Left cardiac atrium (tissue), 4 donors: ENCODE data around the gene RCAN2. TPM values are rescaled to one million over a fixed set of nuclear protein-coding genes. Genes with fewer than 3 reads are reported as not detected.

ENCODE experiments used
- ATAC-seq, 2 donors: fragments of 200-7000 bp; cut with Tn5 transposase; one replicate each; pipeline ENCODE4 v1.9.1; 2020; ENCODE audit warnings: mild to moderate bottlenecking in 2 of 2, moderate library complexity in 2 of 2
- DNase-seq: peaks from one replicate; pipeline ENCODE4 v3.0.0-alpha.2; 2020
- intact Hi-C, 2 donors: fragments of 100-400 bp; cut with DNase I; formaldehyde crosslinking; loops; one replicate each; pipeline versions ENCODE4 v1.14.1 to v1.15.1; 2022 to 2023
- total RNA-seq, 2 donors: library from RNA; stranded (reverse); fragmentation: NEBNext Ultra II Directional; extraction: Animal tissue kit (Norgen Biotek cat#: 25700); gene quantifications; one replicate each; pipeline ENCODE4 v1.2.1, GENCODE V29; 2021
- donor health status: DM: no; HTN: yes; CAD: no.
- donor health status: DM: no; HTN: yes; CAD: no; lungs with severe emphysema.
- donor health status: DM: yes; HTN: yes; CAD: no.
- donor health status: Dilated cardiomyopathy.

The RCAN2 gene
- total RNA-seq, 2 donors from 2014 or later = 112 to 152 TPM

- no peak for DNase-seq
- peak in 1 of 2 donors; percentile 26 for ATAC-seq
- intact Hi-C loops = loop anchor here in 1 of 2 donors (5.0 kb wide), 1 partner anchor 410 kb away; no protein-coding TSS in a partner anchor
Measured at GRCh38 chr6:46216879-46217278, 274.4 kb downstream of the RCAN2 start.

GRCh38 chr6:46215777-46216176 is 275.5 kb downstream of the RCAN2 start:
- ATAC-seq = no peak
- no peak for DNase-seq
- intact Hi-C loops = loop anchor here in 1 of 2 donors (5.0 kb wide), 1 partner anchor 412 kb away; no protein-coding TSS in a partner anchor

GRCh38 chr6:46215213-46215612 is 276.0 kb downstream of the RCAN2 start:
- ATAC-seq = no peak
- DNase-seq = no peak
- intact Hi-C loops = loop anchor here in 1 of 2 donors (5.0 kb wide), 1 partner anchor 412 kb away; no protein-coding TSS in a partner anchor

GRCh38 chr6:46211917-46212316 is 279.3 kb downstream of the RCAN2 start:
- ATAC-seq = no peak
- intact Hi-C loops = no loop called here
- no peak for DNase-seq

GRCh38 chr6:46210294-46210693 is 281.0 kb downstream of the RCAN2 start:
- no peak for ATAC-seq
- DNase-seq = no peak
- intact Hi-C loops = no loop called here

GRCh38 chr6:46208303-46208702 is 282.9 kb downstream of the RCAN2 start:
- intact Hi-C loops = loop anchor here in 1 of 2 donors (5.0 kb wide), 1 partner anchor 116 kb away; no protein-coding TSS in a partner anchor
- DNase-seq (no peak), ATAC-seq (no peak)

GRCh38 chr6:46207174-46207573 is 284.1 kb downstream of the RCAN2 start:
- no peak for DNase-seq
- intact Hi-C loops = loop anchor here in 1 of 2 donors (5.0 kb wide), 1 partner anchor 115 kb away; no protein-coding TSS in a partner anchor
- ATAC-seq = no peak

- ATAC-seq = no peak
- DNase-seq = no peak
- intact Hi-C loops = loop anchor here in 1 of 2 donors (5.0 kb wide), 1 partner anchor 113 kb away; no protein-coding TSS in a partner anchor
Measured at GRCh38 chr6:46204880-46205650, 286.2 kb downstream of the RCAN2 start.

- DNase-seq = no peak
- intact Hi-C loops = no loop called here
- ATAC-seq = peak in 1 of 2 donors; percentile 17
Measured at GRCh38 chr6:46203391-46204177, 287.7 kb downstream of the RCAN2 start.

GRCh38 chr6:46201702-46202101 is 289.5 kb downstream of the RCAN2 start:
- intact Hi-C loops = no loop called here
- ATAC-seq (no peak), DNase-seq (no peak)

- DNase-seq = no peak
- intact Hi-C loops = no loop called here
- peak in 1 of 2 donors; percentile 74 for ATAC-seq
Measured at GRCh38 chr6:46199387-46199786, 291.9 kb downstream of the RCAN2 start.

- intact Hi-C loops = no loop called here
- ATAC-seq (peak in 1 of 2 donors; percentile 66), DNase-seq (no peak)
Measured at GRCh38 chr6:46191961-46192360, 299.3 kb downstream of the RCAN2 start.

GRCh38 chr6:46190889-46191288 is 300.4 kb downstream of the RCAN2 start:
- DNase-seq = no peak
- peak; percentile 81 to 86 for ATAC-seq
- intact Hi-C loops = no loop called here

GRCh38 chr6:46189726-46190125 is 301.5 kb downstream of the RCAN2 start:
- intact Hi-C loops = no loop called here
- ATAC-seq (no peak), DNase-seq (no peak)

GRCh38 chr6:46186583-46186982 is 304.7 kb downstream of the RCAN2 start:
- ATAC-seq (no peak), DNase-seq (no peak)
- intact Hi-C loops = no loop called here

- intact Hi-C loops = no loop called here
Measured at GRCh38 chr6:46184114-46184513, 307.1 kb downstream of the RCAN2 start.

GRCh38 chr6:46175976-46176375 is 315.3 kb downstream of the RCAN2 start:
- DNase-seq (no peak), ATAC-seq (no peak)
- intact Hi-C loops = no loop called here

More at GRCh38 chr6:46184114-46184513, 307.1 kb downstream of the RCAN2 start:
- DNase-seq = no peak
- ATAC-seq = peak in 1 of 2 donors; percentile 53

GRCh38 chr6:46175446-46175845 is 315.8 kb downstream of the RCAN2 start:
- ATAC-seq (no peak), DNase-seq (no peak)
- intact Hi-C loops = no loop called here

- no peak for DNase-seq
- intact Hi-C loops = no loop called here
- ATAC-seq = no peak
Measured at GRCh38 chr6:46174904-46175303, 316.3 kb downstream of the RCAN2 start.

- no peak for ATAC-seq
- intact Hi-C loops = no loop called here
Measured at GRCh38 chr6:46172176-46172575, 319.1 kb downstream of the RCAN2 start.

More at GRCh38 chr6:46172176-46172575, 319.1 kb downstream of the RCAN2 start:
- DNase-seq = no peak
